ENCODE measurements around the gene TECPR1.

TECPR1 gene

GRCh38 chr7:98210513-98211220, 41.4 kb downstream of the TECPR1 start:
- DNase-seq = no peak

GRCh38 chr7:98209166-98209920, 42.7 kb downstream of the TECPR1 start:
- no peak for DNase-seq

GRCh38 chr7:98206451-98207330, 45.3 kb downstream of the TECPR1 start:
- DNase-seq = no peak

GRCh38 chr7:98205162-98205845, 46.7 kb downstream of the TECPR1 start:
- no peak for DNase-seq

- no peak for DNase-seq
Observed at GRCh38 chr7:98204670-98205069, 47.4 kb downstream of the TECPR1 start.

- no peak for DNase-seq
Observed at GRCh38 chr7:98203964-98204605, 47.9 kb downstream of the TECPR1 start.

- no peak for DNase-seq
Observed at GRCh38 chr7:98203261-98203963, 48.6 kb downstream of the TECPR1 start.

GRCh38 chr7:98202367-98203195, 49.5 kb downstream of the TECPR1 start:
- no peak for DNase-seq

GRCh38 chr7:98200364-98200763, 51.7 kb downstream of the TECPR1 start:
- DNase-seq = no peak

- DNase-seq = no peak
Observed at GRCh38 chr7:98199131-98199530, 52.9 kb downstream of the TECPR1 start.

GRCh38 chr7:98196706-98197605, 55.1 kb downstream of the TECPR1 start:
- DNase-seq = no peak

GRCh38 chr7:98194672-98195457, 57.2 kb downstream of the TECPR1 start:
- no peak for DNase-seq

GRCh38 chr7:98194186-98194585, 57.8 kb downstream of the TECPR1 start:
- no peak for DNase-seq

- DNase-seq = no peak
Observed at GRCh38 chr7:98193474-98194180, 58.4 kb downstream of the TECPR1 start.

- DNase-seq = no peak
Observed at GRCh38 chr7:98192781-98193457, 59.1 kb downstream of the TECPR1 start.

- DNase-seq = no peak
Observed at GRCh38 chr7:98191668-98192431, 60.2 kb downstream of the TECPR1 start.

- no peak for DNase-seq
Observed at GRCh38 chr7:98189559-98189958, 62.5 kb downstream of the TECPR1 start.

Data from NCI-H510A treated with DMSO at 0.1 percent for 48 hours (cell line).